PC-9 (cell line): ENCODE measurements around the gene KLHL1. TPM values are rescaled to one million over a fixed set of nuclear protein-coding genes. Genes with fewer than 3 reads are reported as not detected.

ENCODE experiments used
- BruUV-seq: library from RNA; stranded (reverse); fragments of 400-500 nt; replicated peaks from 2 replicates; lab custom pipeline; 2021; lab: Mats Ljungman, UMichigan
- CTCF ChIA-PET: fragments of 300-600 bp; sonication (Branson Sonifier 250); formaldehyde crosslinking; loops from one replicate; lab custom pipeline; 2022; ENCODE audit warnings: antibody characterized with exemption; lab: Charles Lee
- POLR2A ChIA-PET: fragments of 300-600 bp; sonication (Branson Sonifier 250); formaldehyde crosslinking; loops from one replicate; lab custom pipeline; 2022; ENCODE audit warnings: antibody characterized with exemption; ENCODE audit not compliant: unreplicated experiment; lab: Charles Lee
- DNase-seq, 2 experiments: peaks; one replicate each; pipeline versions ENCODE4 v3.0.0 to v3.0.0-alpha.2; 2015 to 2022; ENCODE audit warnings: mixed read lengths in 1 of 2
- H2AFZ ChIP-seq: fragments of 200-600 bp; sonication (generic); 2 replicates; pipeline ENCODE4 v1.8.1; 2017; ENCODE audit warnings: antibody characterized with exemption
- H3F3A ChIP-seq: fragments of 200-600 bp; sonication (generic); 2 replicates; pipeline ENCODE4 v1.8.1; 2017; ENCODE audit warnings: antibody characterized with exemption, mild to moderate bottlenecking, low read depth; ENCODE audit not compliant: insufficient read depth
- H3K27ac ChIP-seq: fragments of 200-600 bp; sonication (generic); 2 replicates; pipeline ENCODE4 v1.6.1; 2016; ENCODE audit warnings: mixed run types
- H3K27me3 ChIP-seq: fragments of 200-600 bp; sonication (generic); 2 replicates; pipeline ENCODE4 v1.6.1; 2016; ENCODE audit warnings: low read depth, mixed run types; ENCODE audit not compliant: insufficient read depth
- H3K36me3 ChIP-seq: fragments of 200-600 bp; sonication (generic); 2 replicates; pipeline ENCODE4 v1.6.1; 2016; ENCODE audit warnings: low read depth, mixed run types
- H3K4me1 ChIP-seq: fragments of 200-600 bp; sonication (generic); replicated peaks from 2 replicates; pipeline ENCODE4 v1.6.1; 2016; ENCODE audit warnings: mixed run types; ENCODE audit not compliant: insufficient read depth
- H3K4me2 ChIP-seq: fragments of 200-600 bp; sonication (generic); 2 replicates; pipeline ENCODE4 v1.6.1; 2017; ENCODE audit warnings: mixed run types
- H3K4me3 ChIP-seq: fragments of 200-600 bp; sonication (generic); 2 replicates; pipeline ENCODE4 v1.6.1; 2016; ENCODE audit warnings: mixed run types
- H3K79me2 ChIP-seq: fragments of 200-600 bp; sonication (generic); 2 replicates; pipeline ENCODE4 v1.6.1; 2017; ENCODE audit warnings: low read depth, mixed run types
- H3K9me2 ChIP-seq: fragments of 200-600 bp; sonication (generic); 2 replicates; pipeline ENCODE4 v1.8.1; 2017; ENCODE audit warnings: mild to moderate bottlenecking; ENCODE audit not compliant: insufficient read depth
- H3K9me3 ChIP-seq: fragments of 200-600 bp; sonication (generic); 2 replicates; pipeline ENCODE4 v1.8.1; 2016; ENCODE audit warnings: low read depth; ENCODE audit not compliant: insufficient read depth
- H4K20me1 ChIP-seq: fragments of 200-600 bp; sonication (generic); 2 replicates; pipeline ENCODE4 v1.8.1; 2017; ENCODE audit not compliant: insufficient read depth
- EZH2 ChIP-seq: fragments of 200-600 bp; sonication (generic); IDR thresholded peaks from 2 replicates; pipeline ENCODE4 v1.8.0; 2017; ENCODE audit warnings: antibody characterized with exemption, low read depth
- intact Hi-C: fragments of 100-400 bp; cut with micrococcal nuclease; formaldehyde crosslinking; loops from one replicate; pipeline ENCODE4 v1.10.0; 2022; ENCODE audit not compliant: unreplicated experiment
- total RNA-seq: library from RNA; stranded (reverse); gene quantifications from 2 replicates; pipeline ENCODE4 v1.2.3, GENCODE V29; 2021
- TF ChIP-seq, protein P1 (sequence below): fragments of 200-600 bp; sonication (generic); conservative IDR thresholded peaks from 2 replicates; pipeline ENCODE4 v1.6.1; 2017; ENCODE audit warnings: mixed run types, antibody characterized with exemption, mild to moderate bottlenecking, moderate library complexity

KLHL1 gene
- total RNA-seq, 1 experiment from 2014 or later, result not detected

DNA sequence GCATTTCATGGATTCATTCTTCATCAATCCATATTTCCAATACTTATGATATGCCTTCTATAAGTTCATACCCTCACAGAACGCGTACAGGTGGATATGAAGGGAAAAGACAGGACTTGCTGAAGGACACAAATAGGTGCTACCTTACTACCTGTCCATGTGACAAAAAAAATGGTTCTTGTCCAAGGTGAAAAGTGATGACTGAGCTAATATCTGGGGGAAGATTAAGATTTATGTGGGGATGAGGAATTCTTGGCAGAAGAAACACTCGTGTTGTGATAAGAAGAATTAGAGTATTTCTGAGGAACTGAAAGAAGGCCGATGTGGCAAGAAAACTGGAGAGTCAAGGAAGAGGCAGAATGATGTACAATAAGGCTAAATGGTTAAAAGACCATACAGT lies 357.0 kb downstream of the KLHL1 start:
- POLR2A ChIA-PET, result no interaction called here
- CTCF ChIA-PET, result no interaction called here
- no peak for TF ChIP-seq EZH2
- TF ChIP-seq, protein P1, sequence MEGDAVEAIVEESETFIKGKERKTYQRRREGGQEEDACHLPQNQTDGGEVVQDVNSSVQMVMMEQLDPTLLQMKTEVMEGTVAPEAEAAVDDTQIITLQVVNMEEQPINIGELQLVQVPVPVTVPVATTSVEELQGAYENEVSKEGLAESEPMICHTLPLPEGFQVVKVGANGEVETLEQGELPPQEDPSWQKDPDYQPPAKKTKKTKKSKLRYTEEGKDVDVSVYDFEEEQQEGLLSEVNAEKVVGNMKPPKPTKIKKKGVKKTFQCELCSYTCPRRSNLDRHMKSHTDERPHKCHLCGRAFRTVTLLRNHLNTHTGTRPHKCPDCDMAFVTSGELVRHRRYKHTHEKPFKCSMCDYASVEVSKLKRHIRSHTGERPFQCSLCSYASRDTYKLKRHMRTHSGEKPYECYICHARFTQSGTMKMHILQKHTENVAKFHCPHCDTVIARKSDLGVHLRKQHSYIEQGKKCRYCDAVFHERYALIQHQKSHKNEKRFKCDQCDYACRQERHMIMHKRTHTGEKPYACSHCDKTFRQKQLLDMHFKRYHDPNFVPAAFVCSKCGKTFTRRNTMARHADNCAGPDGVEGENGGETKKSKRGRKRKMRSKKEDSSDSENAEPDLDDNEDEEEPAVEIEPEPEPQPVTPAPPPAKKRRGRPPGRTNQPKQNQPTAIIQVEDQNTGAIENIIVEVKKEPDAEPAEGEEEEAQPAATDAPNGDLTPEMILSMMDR, result no peak
- no peak overlapping the region for H3K4me2 ChIP-seq
- no peak for DNase-seq
- H3K9me3 ChIP-seq, result no peaks in the 10 kb centered on the region
- no peak overlapping the region for H3K4me3 ChIP-seq
- BruUV-seq, result no TSS peak
- intact Hi-C loops, result no loop called here
- no peaks in the 10 kb centered on the region for H3K79me2 ChIP-seq
- H3K9me2 ChIP-seq, result no peaks in the 10 kb centered on the region
- H3K27ac ChIP-seq, result no peak overlapping the region
- H3K27me3 ChIP-seq, result no peaks in the 10 kb centered on the region
- no peaks in the 10 kb centered on the region for H3K36me3 ChIP-seq
- no peaks in the 10 kb centered on the region for H4K20me1 ChIP-seq
- no peaks in the 10 kb centered on the region for H3F3A ChIP-seq
- no peaks in the 10 kb centered on the region for H3K4me1 ChIP-seq
- no peak overlapping the region for H2AFZ ChIP-seq

DNA sequence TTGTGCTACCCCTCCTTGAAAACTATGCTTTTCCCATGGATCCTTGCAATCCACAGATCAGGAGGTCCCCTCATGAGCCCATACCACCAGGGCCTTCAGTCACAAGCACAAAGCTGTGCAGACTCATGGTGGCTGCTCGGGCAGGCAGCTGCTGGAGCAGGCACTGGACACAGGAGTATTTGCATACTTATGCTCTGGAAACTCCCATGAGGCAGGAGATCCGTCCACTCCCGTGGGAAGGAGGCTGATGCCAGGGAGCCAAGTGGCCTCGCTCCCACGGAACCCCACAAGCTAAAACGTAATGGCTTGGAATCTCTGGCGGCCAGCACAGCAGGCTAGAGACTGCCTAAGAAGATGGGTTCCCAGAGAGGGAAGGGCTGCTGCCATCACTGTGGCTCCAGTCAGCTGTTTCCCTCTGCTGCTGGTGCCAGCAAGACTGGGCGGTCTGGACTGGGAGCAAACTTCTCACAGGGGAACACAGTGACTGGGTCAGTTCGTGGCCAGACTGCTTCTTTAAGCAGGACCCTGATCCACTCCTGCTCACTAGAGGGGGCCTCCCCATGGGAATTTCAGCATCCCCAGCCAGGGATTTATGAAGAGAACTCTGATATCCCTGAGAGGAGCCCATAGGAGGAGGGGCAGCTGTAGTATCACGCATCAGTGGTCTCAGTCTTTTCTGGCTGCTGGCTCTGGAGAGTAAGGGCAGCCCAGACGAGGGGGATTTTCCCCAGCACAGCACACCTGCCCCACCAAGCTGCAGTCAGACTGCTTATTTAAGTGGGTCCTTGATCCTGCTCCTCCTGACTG lies 370.9 kb downstream of the KLHL1 start:
- Histone ChIP-seq H3K4me2 (no peak overlapping the region), H3K79me2 (no peaks in the 10 kb centered on the region), H3K4me1 (no peaks in the 10 kb centered on the region), H2AFZ (no peak overlapping the region), H3K27ac (no peak overlapping the region), H3K4me3 (no peak overlapping the region), H3F3A (no peaks in the 10 kb centered on the region), H4K20me1 (no peaks in the 10 kb centered on the region), H3K27me3 (no peaks in the 10 kb centered on the region), H3K9me2 (no peaks in the 10 kb centered on the region), H3K36me3 (no peaks in the 10 kb centered on the region), H3K9me3 (no peaks in the 10 kb centered on the region)
- no peak for DNase-seq
- no TSS peak for BruUV-seq
- CTCF ChIA-PET, result no interaction called here
- no peak for TF ChIP-seq EZH2
- TF ChIP-seq, protein P1, result no peak
- POLR2A ChIA-PET, result no interaction called here
- intact Hi-C loops, result no loop called here

DNA sequence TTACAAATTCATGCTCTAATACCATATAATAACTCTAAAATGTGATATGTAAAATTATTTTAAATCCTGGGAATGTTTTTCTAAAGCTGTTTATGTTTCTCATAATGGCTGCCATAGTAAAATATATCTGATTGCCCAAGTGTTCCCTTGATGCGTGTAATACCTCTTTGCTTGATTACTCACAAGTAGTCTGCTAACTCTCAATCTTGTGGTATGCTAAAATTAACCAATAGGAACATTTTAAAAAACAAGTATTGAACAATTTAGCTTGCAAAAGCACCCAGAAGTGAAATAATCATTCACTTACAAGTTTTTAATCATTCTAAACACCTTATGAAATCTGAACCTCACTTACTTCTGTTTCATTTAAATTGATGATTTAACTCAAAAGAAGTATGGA lies 386.6 kb downstream of the KLHL1 start:
- H3K4me2 ChIP-seq, result no peak overlapping the region
- H4K20me1 ChIP-seq, result no peaks in the 10 kb centered on the region
- H3K4me1 ChIP-seq, result no peaks in the 10 kb centered on the region
- H3K4me3 ChIP-seq, result no peak overlapping the region
- H3K27me3 ChIP-seq, result no peaks in the 10 kb centered on the region
- no peak overlapping the region for H3K27ac ChIP-seq
- H3F3A ChIP-seq, result no peaks in the 10 kb centered on the region
- no peaks in the 10 kb centered on the region for H3K79me2 ChIP-seq
- no peaks in the 10 kb centered on the region for H3K9me3 ChIP-seq
- DNase-seq, result no peak
- ChIA-PET CTCF (no interaction called here), POLR2A (no interaction called here)
- H2AFZ ChIP-seq, result no peak overlapping the region
- no peaks in the 10 kb centered on the region for H3K36me3 ChIP-seq
- no TSS peak for BruUV-seq
- H3K9me2 ChIP-seq, result no peaks in the 10 kb centered on the region
- TF ChIP-seq, protein P1, result no peak
- no peak for TF ChIP-seq EZH2
- intact Hi-C loops, result no loop called here
